ENCODE data around the gene MYH9. TPM values are rescaled to one million over a fixed set of nuclear protein-coding genes. Genes with fewer than 3 reads are reported as not detected.

Gene MYH9
- total and polyA plus RNA-seq, 10 donors = 59.8 to 1,376 (median 711) TPM

DNA sequence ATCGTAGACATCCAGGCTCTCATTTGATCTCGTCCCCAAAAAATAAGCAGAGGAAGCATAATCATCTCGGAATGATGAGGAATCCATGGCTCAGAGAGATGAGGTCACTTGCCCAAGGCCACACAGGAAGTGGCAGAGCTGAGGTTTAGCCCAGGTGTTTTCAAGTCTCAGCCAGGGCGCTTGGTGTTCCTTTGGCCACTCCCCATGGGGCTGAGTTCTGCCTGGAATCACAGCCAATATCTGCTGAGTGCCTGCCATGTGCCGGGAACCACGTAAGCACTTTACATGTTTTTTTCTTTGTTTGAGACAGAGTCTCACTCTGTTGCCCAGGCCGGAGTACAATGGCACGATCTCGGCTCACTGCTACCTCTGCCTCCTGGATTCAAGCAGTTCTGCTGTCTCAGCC is 29.5 kb upstream of the MYH9 start:
- DNase-seq = no peak
- no peak overlapping the region for H3K4me3 ChIP-seq
- TF ChIP-seq POLR2AphosphoS5 (IDR thresholded peaks at IDR 0.05) = peak in 1 of 3 donors; percentile 11
- no peak for TF ChIP-seq POLR2A (IDR thresholded peaks at IDR 0.05)
- no peaks in the 10 kb centered on the region for H3K36me3 ChIP-seq
- WGBS, 5 donors = 53 to 74% (median 67%) methylated on average over 9 of the region's 9 CpGs
- peaks cover 14 to 60% (median 45%) of the 10 kb centered on the region in 6 donors for H3K4me1 ChIP-seq
- no peaks in the 10 kb centered on the region for H3K27me3 ChIP-seq (replicated peaks in 1 of 7)
- H3K9me3 ChIP-seq = no peaks in the 10 kb centered on the region
- intact Hi-C loops (cut with DNase I; ENCODE audit: low total_unique reads) = no loop called here
- peak overlapping the region in 5 of 8 donors; percentile 31 to 57 (median 45) for H3K27ac ChIP-seq

DNA sequence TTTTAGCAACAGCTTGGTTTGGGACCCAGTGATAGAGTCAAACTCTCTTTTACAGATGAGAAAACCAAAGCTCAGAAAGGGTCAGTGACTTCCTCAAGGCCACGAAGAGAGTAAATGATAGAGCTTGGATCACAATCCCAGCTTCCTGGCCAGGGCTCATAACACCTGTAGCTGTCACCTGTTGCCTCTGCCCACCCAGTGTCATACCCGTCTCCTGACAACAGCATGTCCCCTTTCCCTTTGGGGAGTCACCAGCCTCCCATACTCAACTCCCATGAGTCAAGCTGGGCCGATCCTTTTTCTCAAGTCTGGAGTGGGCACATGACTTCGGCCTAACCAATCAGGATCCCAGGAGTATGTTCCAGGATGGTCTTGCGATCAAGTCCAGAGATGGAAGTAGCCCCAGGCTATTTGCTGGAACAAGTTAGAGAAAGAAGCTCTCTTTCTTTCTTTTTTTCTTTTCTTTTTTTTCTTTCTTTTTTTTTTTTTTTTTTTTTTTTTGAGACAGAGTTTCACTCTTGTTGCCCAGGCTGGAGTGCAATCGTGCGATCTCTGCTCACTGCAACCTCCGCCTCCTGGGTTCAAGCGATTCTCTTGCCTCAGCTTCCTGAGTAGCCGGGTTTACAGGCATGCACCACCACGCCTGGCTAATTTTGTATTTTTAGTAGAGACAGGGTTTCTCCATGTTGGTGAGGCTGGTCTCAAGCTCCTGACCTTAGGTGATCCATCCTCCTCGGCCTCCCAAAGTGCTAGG is 27.8 kb upstream of the MYH9 start:
- 55 to 72% (median 65%) methylated on average over 12 of the region's 12 CpGs for WGBS, 5 donors

DNA sequence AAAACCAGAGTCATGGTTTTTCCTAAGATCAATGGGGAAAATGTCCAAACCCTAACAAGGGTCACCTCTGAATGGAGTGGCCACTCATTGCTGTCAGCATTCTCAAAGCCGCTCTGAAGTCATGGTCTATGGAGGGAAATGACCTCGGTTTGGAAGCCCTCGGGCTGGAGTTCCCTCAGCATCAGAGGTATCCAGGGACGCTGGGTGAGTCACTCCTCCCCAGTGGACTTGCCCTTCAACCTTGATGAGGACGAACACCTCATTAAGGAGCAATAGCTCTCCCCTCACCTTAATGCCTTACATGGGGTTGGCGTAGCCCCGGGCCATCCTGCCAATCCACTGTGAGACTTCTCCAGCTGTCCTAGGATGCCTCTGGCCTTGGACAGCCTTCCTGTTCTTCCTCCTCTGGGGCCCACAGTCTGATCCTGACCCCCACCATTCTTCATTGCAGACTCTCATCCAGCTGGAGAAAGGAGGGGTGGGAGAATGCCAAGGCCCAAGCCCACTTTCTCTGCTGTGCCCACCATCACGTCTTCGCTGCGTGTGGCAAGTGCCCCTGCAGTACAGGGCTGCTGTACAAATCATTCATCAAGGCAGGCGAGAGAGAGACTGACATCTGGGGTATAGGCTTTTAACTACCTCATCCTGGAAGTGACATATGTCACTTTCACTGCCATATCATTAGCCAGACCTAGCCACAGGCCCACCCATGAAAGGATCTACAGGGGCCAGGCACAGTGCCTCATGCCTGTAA is 25.4 kb upstream of the MYH9 start:
- Histone ChIP-seq H3K27ac (no peak overlapping the region), H3K36me3 (no peaks in the 10 kb centered on the region), H3K27me3 (replicated peaks in 1 of 7) (no peaks in the 10 kb centered on the region), H3K9me3 (no peaks in the 10 kb centered on the region), H3K4me1 (peaks cover 13 to 71% (median 47%) of the 10 kb centered on the region in 6 donors), H3K4me3 (no peak overlapping the region)
- intact Hi-C loops (cut with DNase I; ENCODE audit: low total_unique reads) = no loop called here
- WGBS, 5 donors = 83 to 96% (median 85%) methylated on average over 11 of the region's 11 CpGs
- TF ChIP-seq, protein P1, sequence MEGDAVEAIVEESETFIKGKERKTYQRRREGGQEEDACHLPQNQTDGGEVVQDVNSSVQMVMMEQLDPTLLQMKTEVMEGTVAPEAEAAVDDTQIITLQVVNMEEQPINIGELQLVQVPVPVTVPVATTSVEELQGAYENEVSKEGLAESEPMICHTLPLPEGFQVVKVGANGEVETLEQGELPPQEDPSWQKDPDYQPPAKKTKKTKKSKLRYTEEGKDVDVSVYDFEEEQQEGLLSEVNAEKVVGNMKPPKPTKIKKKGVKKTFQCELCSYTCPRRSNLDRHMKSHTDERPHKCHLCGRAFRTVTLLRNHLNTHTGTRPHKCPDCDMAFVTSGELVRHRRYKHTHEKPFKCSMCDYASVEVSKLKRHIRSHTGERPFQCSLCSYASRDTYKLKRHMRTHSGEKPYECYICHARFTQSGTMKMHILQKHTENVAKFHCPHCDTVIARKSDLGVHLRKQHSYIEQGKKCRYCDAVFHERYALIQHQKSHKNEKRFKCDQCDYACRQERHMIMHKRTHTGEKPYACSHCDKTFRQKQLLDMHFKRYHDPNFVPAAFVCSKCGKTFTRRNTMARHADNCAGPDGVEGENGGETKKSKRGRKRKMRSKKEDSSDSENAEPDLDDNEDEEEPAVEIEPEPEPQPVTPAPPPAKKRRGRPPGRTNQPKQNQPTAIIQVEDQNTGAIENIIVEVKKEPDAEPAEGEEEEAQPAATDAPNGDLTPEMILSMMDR (IDR thresholded peaks at IDR 0.05 in 8 of 11, conservative IDR thresholded peaks at IDR 0.05 in 3 of 11) = no peak
- no peak for TF ChIP-seq POLR2AphosphoS5 (IDR thresholded peaks at IDR 0.05)
- TF ChIP-seq POLR2A (IDR thresholded peaks at IDR 0.05) = no peak
- DNase-seq = no peak

More for the DNA sequence above, 27.8 kb upstream of the MYH9 start:
- TF ChIP-seq, protein P1 (IDR thresholded peaks at IDR 0.05 in 8 of 11, conservative IDR thresholded peaks at IDR 0.05 in 3 of 11) = no peak
- no peak for TF ChIP-seq POLR2A (IDR thresholded peaks at IDR 0.05)
- no peak for TF ChIP-seq POLR2AphosphoS5 (IDR thresholded peaks at IDR 0.05)
- H3K27ac ChIP-seq = no peak overlapping the region
- intact Hi-C loops (cut with DNase I; ENCODE audit: low total_unique reads) = no loop called here
- H3K4me1 ChIP-seq = peaks cover 16 to 69% (median 51%) of the 10 kb centered on the region in 6 donors
- no peak for DNase-seq
- H3K9me3 ChIP-seq = no peaks in the 10 kb centered on the region
- H3K27me3 ChIP-seq (replicated peaks in 1 of 7) = no peaks in the 10 kb centered on the region
- H3K36me3 ChIP-seq = no peaks in the 10 kb centered on the region
- H3K4me3 ChIP-seq = no peak overlapping the region

DNA sequence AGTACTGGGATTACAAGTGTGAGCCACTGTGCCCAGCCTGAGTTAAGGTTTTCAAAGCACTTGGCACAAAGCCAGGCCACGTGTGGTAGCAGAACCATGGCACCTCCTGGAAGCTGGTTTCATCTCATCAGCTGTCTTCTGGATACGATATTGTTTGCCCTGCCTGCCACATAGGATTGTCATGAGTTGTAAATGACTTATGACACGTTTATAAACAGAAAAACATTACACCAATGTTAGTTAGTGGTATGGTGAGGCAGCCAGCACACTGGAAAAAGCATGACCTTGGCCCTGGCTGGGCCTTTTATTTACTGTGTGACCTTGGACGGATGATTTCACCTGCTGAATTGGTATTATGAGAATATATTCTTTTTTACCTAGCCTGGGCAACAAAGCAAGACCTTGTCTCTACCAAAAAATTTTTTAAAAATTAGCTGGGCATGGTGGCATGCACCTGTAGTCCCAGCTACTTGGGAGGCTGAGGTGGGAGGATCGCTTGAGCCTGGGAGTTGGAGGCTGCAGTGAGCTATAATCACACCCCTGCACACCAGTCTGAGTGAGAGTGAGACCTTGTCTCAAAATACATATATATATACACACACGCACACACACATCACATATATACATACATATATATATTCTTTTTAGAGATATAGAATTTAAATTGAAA is 24.0 kb upstream of the MYH9 start:
- WGBS, 5 donors = 70 to 77% (median 75%) methylated on average over 6 of the region's 6 CpGs
- Histone ChIP-seq H3K4me1 (peaks cover 9 to 72% (median 43%) of the 10 kb centered on the region in 6 donors), H3K36me3 (no peaks in the 10 kb centered on the region), H3K27me3 (replicated peaks in 1 of 7) (no peaks in the 10 kb centered on the region), H3K4me3 (no peak overlapping the region), H3K27ac (peak overlapping the region in 3 of 8 donors; percentile 20 to 85 (median 23)), H3K9me3 (no peaks in the 10 kb centered on the region)
- intact Hi-C loops (cut with DNase I; ENCODE audit: low total_unique reads) = no loop called here
- DNase-seq = no peak
- TF ChIP-seq, protein P1 (IDR thresholded peaks at IDR 0.05 in 8 of 11, conservative IDR thresholded peaks at IDR 0.05 in 3 of 11) = no peak
- no peak for TF ChIP-seq POLR2A (IDR thresholded peaks at IDR 0.05)

All from spleen (tissue), 11 donors.